CD14-positive monocyte (primary cell): ENCODE measurements around the gene ZNF138. TPM values are rescaled to one million over a fixed set of nuclear protein-coding genes. Genes with fewer than 3 reads are reported as not detected.
"Not testable (repeated sequence)": the region's sequence is repeated elsewhere in the genome, so short reads cannot be mapped to it uniquely, and the experiment has no call there.

Experiments used
- DNase-seq, 3 donors: peaks; one replicate each; pipeline ENCODE4 v3.0.0-alpha.2; 2011 to 2022
- H2AFZ ChIP-seq: 2 replicates; pipeline ENCODE4 v1.6.0; 2012; ENCODE audit warnings: mild to moderate bottlenecking, low read depth, low read length, inconsistent platforms; ENCODE audit not compliant: insufficient read depth, poor library complexity, severe bottlenecking
- H3K27ac ChIP-seq, 2 donors: 1 replicate in 1 of 2; 2 replicates in 1 of 2; pipeline ENCODE4 v1.5.1; 2012 to 2013; ENCODE audit warnings: low read length in 2 of 2, control low read depth in 1 of 2, inconsistent platforms in 1 of 2, low read depth in 1 of 2, mild to moderate bottlenecking in 1 of 2
- H3K27me3 ChIP-seq, 2 donors: one replicate each; pipeline versions ENCODE4 v1.6.0 to v1.6.1; 2011 to 2013; ENCODE audit warnings: low read length in 2 of 2; ENCODE audit not compliant: control insufficient read depth in 2 of 2, insufficient read depth in 2 of 2
- H3K36me3 ChIP-seq, 2 donors: replicated peaks in 1 of 2; 1 replicate in 1 of 2; 2 replicates in 1 of 2; pipeline versions ENCODE4 v1.5.1 to v1.6.1; 2012 to 2013; ENCODE audit warnings: low read length in 2 of 2, control low read depth in 1 of 2, inconsistent platforms in 1 of 2, mild to moderate bottlenecking in 1 of 2; ENCODE audit not compliant: insufficient read depth in 2 of 2, control insufficient read depth in 1 of 2
- H3K4me1 ChIP-seq, 2 donors: 1 replicate in 1 of 2; 2 replicates in 1 of 2; pipeline versions ENCODE4 v1.5.1 to v1.6.1; 2012 to 2013; ENCODE audit warnings: low read length in 2 of 2, control low read depth in 1 of 2, inconsistent platforms in 1 of 2, mild to moderate bottlenecking in 1 of 2, moderate library complexity in 1 of 2; ENCODE audit not compliant: insufficient read depth in 2 of 2, control insufficient read depth in 1 of 2
- H3K4me2 ChIP-seq: replicated peaks from 2 replicates; pipeline ENCODE3; 2012; ENCODE audit warnings: low read length, moderate library complexity, mild to moderate bottlenecking; ENCODE audit not compliant: poor library complexity, severe bottlenecking; ENCODE audit errors: extremely low read depth
- H3K4me3 ChIP-seq, 3 experiments: fragments of 200-600 bp in 1 of 3; sonication (generic) in 1 of 3; replicated peaks in 1 of 3; 1 replicate in 2 of 3; 2 replicates in 1 of 3; pipeline ENCODE4 v1.5.1; 2011 to 2013; ENCODE audit warnings: low read length in 3 of 3, mild to moderate bottlenecking in 3 of 3, control low read depth in 2 of 3, low read depth in 2 of 3, inconsistent platforms in 1 of 3, moderate library complexity in 1 of 3
- H3K79me2 ChIP-seq: 2 replicates; pipeline ENCODE4 v1.6.0; 2012; ENCODE audit warnings: mild to moderate bottlenecking, control low read depth, inconsistent platforms, low read length, moderate library complexity; ENCODE audit not compliant: insufficient read depth
- H3K9ac ChIP-seq: 2 replicates; pipeline ENCODE4 v1.6.0; 2017; ENCODE audit warnings: low read length, mild to moderate bottlenecking; ENCODE audit not compliant: insufficient read depth, poor library complexity, severe bottlenecking
- H3K9me3 ChIP-seq, 2 donors: replicated peaks in 1 of 2; 1 replicate in 1 of 2; 2 replicates in 1 of 2; pipeline versions ENCODE4 v1.5.1 to v1.6.1; 2012 to 2013; ENCODE audit warnings: low read length in 2 of 2, control low read depth in 1 of 2; ENCODE audit not compliant: control insufficient read depth in 1 of 2, insufficient read depth in 1 of 2
- H4K20me1 ChIP-seq: 2 replicates; pipeline ENCODE4 v1.6.0; 2012; ENCODE audit warnings: mild to moderate bottlenecking, low read length, control low read depth, moderate library complexity; ENCODE audit not compliant: insufficient read depth
- H3K27ac Mint-ChIP-seq, 7 donors: one replicate each; pipeline ENCODE4 v1.8.0; 2020; ENCODE audit warnings: mild to moderate bottlenecking in 7 of 7, mixed read lengths in 7 of 7, moderate library complexity in 6 of 7, inconsistent platforms in 2 of 7
- H3K27me3 Mint-ChIP-seq, 3 donors: one replicate each; pipeline ENCODE4 v1.8.0; 2021 to 2022; ENCODE audit warnings: low read depth in 3 of 3, mild to moderate bottlenecking in 3 of 3, mixed read lengths in 3 of 3, moderate library complexity in 3 of 3, inconsistent platforms in 1 of 3
- H3K36me3 Mint-ChIP-seq, 2 donors: one replicate each; pipeline ENCODE4 v1.8.0; 2020; ENCODE audit warnings: mixed read lengths in 2 of 2, inconsistent platforms in 1 of 2, mild to moderate bottlenecking in 1 of 2
- H3K4me1 Mint-ChIP-seq: one replicate; pipeline ENCODE4 v1.8.0; 2020; ENCODE audit warnings: mild to moderate bottlenecking, mixed read lengths
- H3K4me3 Mint-ChIP-seq, 2 donors: one replicate each; pipeline ENCODE4 v1.8.0; 2020; ENCODE audit warnings: mild to moderate bottlenecking in 2 of 2, mixed read lengths in 2 of 2, moderate library complexity in 1 of 2
- H3K9me3 Mint-ChIP-seq, 7 donors: one replicate each; pipeline ENCODE4 v1.8.0; 2020 to 2022; ENCODE audit warnings: mixed read lengths in 7 of 7, mild to moderate bottlenecking in 6 of 7, moderate library complexity in 6 of 7, inconsistent platforms in 2 of 7
- WGBS: methylation state at CpG from one replicate; pipeline ENCODE4 v1.1.5; 2013; ENCODE audit warnings: missing lambda C conversion rate; ENCODE audit not compliant: insufficient coverage; 5-methylcytosine and 5-hydroxymethylcytosine counted together
- intact Hi-C, 2 donors: fragments of 100-400 bp; cut with micrococcal nuclease; formaldehyde crosslinking; loops; one replicate each; pipeline versions ENCODE4 v1.15.0 to v1.15.1; 2023
- polyA plus RNA-seq, 3 donors: library from polyadenylated mRNA; depleted of rRNA in 1 of 3; unstranded in 2 of 3; stranded (reverse) in 1 of 3; fragments of 300-500 nt in 2 of 3; fragments of >200 nt in 1 of 3; fragmentation: Illumina TruSeq in 2 of 3; gene quantifications; 1 replicate in 2 of 3; 2 replicates in 1 of 3; pipeline ENCODE4 v1.2.3, GENCODE V29; 2012 to 2021
- TF ChIP-seq, protein P1 (sequence below): fragments of 200-600 bp; IDR thresholded peaks from one replicate; pipeline ENCODE4 v1.8.0; 2022; ENCODE audit warnings: antibody characterized with exemption, mild to moderate bottlenecking

Gene ZNF138
- polyA plus RNA-seq, 3 donors, result 0.89 to 1.1 (median 1.1) TPM

- Histone ChIP-seq H4K20me1 (no peaks in the 10 kb centered on the region), H3K27me3 (no peaks in the 10 kb centered on the region), H3K27ac (no peak overlapping the region), H3K4me2 (no peak overlapping the region), H3K9me3 (peaks cover 36 to 71% of the 10 kb centered on the region in 2 donors), H3K36me3 (no peaks in the 10 kb centered on the region), H3K4me3 (no peak overlapping the region), H2AFZ (no peak overlapping the region), H3K9ac (no peak overlapping the region), H3K79me2 (no peaks in the 10 kb centered on the region), H3K4me1 (no peaks in the 10 kb centered on the region)
- Mint-ChIP-seq H3K27me3 (peaks cover 0 to 1% (median 0%) of the 10 kb centered on the region in 3 donors), H3K36me3 (peaks cover 8 to 16% of the 10 kb centered on the region in 2 donors), H3K27ac (no peak overlapping the region), H3K4me3 (no peak overlapping the region), H3K9me3 (peaks cover 27 to 66% (median 46%) of the 10 kb centered on the region in 7 donors), H3K4me1 (no peaks in the 10 kb centered on the region)
- no peak for DNase-seq
- WGBS, result 90% methylated on average over 2 of the region's 4 CpGs
- intact Hi-C loops, result no loop called here
- TF ChIP-seq, protein P1, sequence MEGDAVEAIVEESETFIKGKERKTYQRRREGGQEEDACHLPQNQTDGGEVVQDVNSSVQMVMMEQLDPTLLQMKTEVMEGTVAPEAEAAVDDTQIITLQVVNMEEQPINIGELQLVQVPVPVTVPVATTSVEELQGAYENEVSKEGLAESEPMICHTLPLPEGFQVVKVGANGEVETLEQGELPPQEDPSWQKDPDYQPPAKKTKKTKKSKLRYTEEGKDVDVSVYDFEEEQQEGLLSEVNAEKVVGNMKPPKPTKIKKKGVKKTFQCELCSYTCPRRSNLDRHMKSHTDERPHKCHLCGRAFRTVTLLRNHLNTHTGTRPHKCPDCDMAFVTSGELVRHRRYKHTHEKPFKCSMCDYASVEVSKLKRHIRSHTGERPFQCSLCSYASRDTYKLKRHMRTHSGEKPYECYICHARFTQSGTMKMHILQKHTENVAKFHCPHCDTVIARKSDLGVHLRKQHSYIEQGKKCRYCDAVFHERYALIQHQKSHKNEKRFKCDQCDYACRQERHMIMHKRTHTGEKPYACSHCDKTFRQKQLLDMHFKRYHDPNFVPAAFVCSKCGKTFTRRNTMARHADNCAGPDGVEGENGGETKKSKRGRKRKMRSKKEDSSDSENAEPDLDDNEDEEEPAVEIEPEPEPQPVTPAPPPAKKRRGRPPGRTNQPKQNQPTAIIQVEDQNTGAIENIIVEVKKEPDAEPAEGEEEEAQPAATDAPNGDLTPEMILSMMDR, result no peak
These were observed 37.9 kb downstream of the ZNF138 start for GRCh38 chr7:64832136-64832535.

DNA sequence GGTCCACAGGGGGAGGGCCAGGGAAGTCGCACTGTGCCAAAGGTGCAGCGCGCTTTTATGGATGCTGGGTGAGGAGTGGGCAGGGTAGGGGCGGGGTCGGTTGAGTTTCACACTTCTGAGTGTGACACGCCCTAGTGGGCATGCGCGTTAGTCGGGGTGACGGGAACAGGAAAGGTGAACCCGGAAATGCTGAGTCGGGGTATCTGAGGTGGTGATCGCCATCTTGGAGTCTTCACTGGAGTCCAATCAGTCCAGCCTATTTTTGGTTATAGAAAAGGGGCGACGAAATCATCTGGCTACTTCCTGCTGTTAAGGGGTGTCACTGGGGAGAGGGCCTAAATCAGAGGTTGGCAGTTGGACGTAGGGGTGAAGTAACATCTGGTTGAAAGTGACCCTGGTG is 40.8 kb downstream of the ZNF138 start:
- Histone ChIP-seq H3K4me2 (no peak overlapping the region), H3K9ac (no peak overlapping the region), H3K4me1 (no peaks in the 10 kb centered on the region), H3K79me2 (no peaks in the 10 kb centered on the region), H3K27me3 (no peaks in the 10 kb centered on the region), H3K27ac (no peak overlapping the region), H4K20me1 (no peaks in the 10 kb centered on the region), H3K4me3 (no peak overlapping the region), H3K36me3 (no peaks in the 10 kb centered on the region), H3K9me3 (peaks cover 61 to 83% of the 10 kb centered on the region in 2 donors), H2AFZ (no peak overlapping the region)
- Mint-ChIP-seq H3K9me3 (peaks cover 50 to 75% (median 68%) of the 10 kb centered on the region in 7 donors), H3K27ac (no peak overlapping the region), H3K36me3 (peaks cover 6 to 16% of the 10 kb centered on the region in 2 donors), H3K4me3 (no peak overlapping the region), H3K4me1 (no peaks in the 10 kb centered on the region), H3K27me3 (peaks cover 1 to 2% (median 1%) of the 10 kb centered on the region in 3 donors)
- TF ChIP-seq, protein P1, result no peak
- intact Hi-C loops, result no loop called here
- 84% methylated on average over 16 of the region's 16 CpGs for WGBS
- DNase-seq, result no peak

GRCh38 chr7:64835856-64836255 is 41.6 kb downstream of the ZNF138 start:
- H3K79me2 ChIP-seq, intact Hi-C loops, H3K4me3 ChIP-seq, H4K20me1 ChIP-seq, H3K9ac ChIP-seq, H3K27me3 ChIP-seq, H3K4me1 Mint-ChIP-seq, H3K27me3 Mint-ChIP-seq, H3K36me3 ChIP-seq, H3K4me3 Mint-ChIP-seq, H3K27ac ChIP-seq, DNase-seq, H2AFZ ChIP-seq, H3K4me1 ChIP-seq, H3K27ac Mint-ChIP-seq, H3K4me2 ChIP-seq: not testable (repeated sequence)
- peaks cover 50 to 75% (median 65%) of the 10 kb centered on the region in 7 donors for H3K9me3 Mint-ChIP-seq
- H3K36me3 Mint-ChIP-seq, result peaks cover 4 to 14% of the 10 kb centered on the region in 2 donors
- H3K9me3 ChIP-seq, result peaks cover 58 to 79% of the 10 kb centered on the region in 2 donors
- 99% methylated on average over 7 of the region's 8 CpGs for WGBS
